ENCODE data around the gene SLC8A3. TPM values are rescaled to one million over a fixed set of nuclear protein-coding genes. Genes with fewer than 3 reads are reported as not detected.

SLC8A3 gene
- polyA plus RNA-seq, 3 donors = 0.01 TPM; not detected in 2

GRCh38 chr14:70148911-70149595 lies 39.7 kb downstream of the SLC8A3 start:
- Mint-ChIP-seq H3K27me3 (ENCODE audit: low read depth in 3 of 3) (peaks cover 2 to 4% (median 3%) of the 10 kb centered on the region in 3 donors), H3K9me3 (peaks cover 0 to 3% (median 0%) of the 10 kb centered on the region in 7 donors)

GRCh38 chr14:70148351-70148750 lies 40.4 kb downstream of the SLC8A3 start:
- no peaks in the 10 kb centered on the region for H3K36me3 Mint-ChIP-seq
- no peak overlapping the region for H3K4me2 ChIP-seq (replicated peaks; ENCODE audit: extremely low read depth, low read length, poor library complexity, severe bottlenecking)
- no peaks in the 10 kb centered on the region for H3K79me2 ChIP-seq (ENCODE audit: insufficient read depth, low read length)
- H3K27me3 ChIP-seq (ENCODE audit: control insufficient read depth in 2 of 2, insufficient read depth in 2 of 2, low read length in 2 of 2) = no peaks in the 10 kb centered on the region
- H4K20me1 ChIP-seq (ENCODE audit: insufficient read depth, low read length) = no peaks in the 10 kb centered on the region
- no peak overlapping the region for H3K27ac Mint-ChIP-seq
- WGBS (ENCODE audit: insufficient coverage) = no CpG with 5 or more reads among the region's 3 CpGs
- intact Hi-C loops (cut with micrococcal nuclease) = no loop called here
- H3K4me3 Mint-ChIP-seq = no peak overlapping the region
- H3K27me3 Mint-ChIP-seq (ENCODE audit: low read depth in 3 of 3) = peaks cover 3 to 4% (median 3%) of the 10 kb centered on the region in 3 donors
- no peak overlapping the region for H3K9ac ChIP-seq (ENCODE audit: insufficient read depth, low read length, poor library complexity, severe bottlenecking)
- no peak for DNase-seq
- H3K9me3 Mint-ChIP-seq = no peaks in the 10 kb centered on the region
- H3K4me1 ChIP-seq (ENCODE audit: control insufficient read depth in 1 of 2, insufficient read depth in 2 of 2, low read length in 2 of 2) = peaks cover 0 to 3% of the 10 kb centered on the region in 2 donors
- H3K27ac ChIP-seq (ENCODE audit: low read depth in 1 of 2, low read length in 2 of 2) = no peak overlapping the region
- no peak for TF ChIP-seq CTCF (IDR thresholded peaks at IDR 0.05)
- H3K4me1 Mint-ChIP-seq = peaks cover 3% of the 10 kb centered on the region
- no peaks in the 10 kb centered on the region for H3K36me3 ChIP-seq (replicated peaks in 1 of 2; ENCODE audit: control insufficient read depth in 1 of 2, insufficient read depth in 2 of 2, low read length in 2 of 2)
- H3K9me3 ChIP-seq (replicated peaks in 1 of 2; ENCODE audit: control insufficient read depth in 1 of 2, insufficient read depth in 1 of 2, low read length in 2 of 2) = no peaks in the 10 kb centered on the region
- H3K4me3 ChIP-seq (replicated peaks in 1 of 3; ENCODE audit: low read depth in 2 of 3, low read length in 3 of 3) = no peak overlapping the region
- H2AFZ ChIP-seq (ENCODE audit: insufficient read depth, low read depth, low read length, poor library complexity, severe bottlenecking) = no peak overlapping the region

More at GRCh38 chr14:70148911-70149595, 39.7 kb downstream of the SLC8A3 start:
- intact Hi-C loops (cut with micrococcal nuclease) = no loop called here
- Histone ChIP-seq H3K27me3 (ENCODE audit: control insufficient read depth in 2 of 2, insufficient read depth in 2 of 2, low read length in 2 of 2) (no peaks in the 10 kb centered on the region), H2AFZ (ENCODE audit: insufficient read depth, low read depth, low read length, poor library complexity, severe bottlenecking) (no peak overlapping the region), H3K4me3 (replicated peaks in 1 of 3; ENCODE audit: low read depth in 2 of 3, low read length in 3 of 3) (no peak overlapping the region), H3K79me2 (ENCODE audit: insufficient read depth, low read length) (no peaks in the 10 kb centered on the region), H3K4me1 (ENCODE audit: control insufficient read depth in 1 of 2, insufficient read depth in 2 of 2, low read length in 2 of 2) (no peaks in the 10 kb centered on the region), H4K20me1 (ENCODE audit: insufficient read depth, low read length) (no peaks in the 10 kb centered on the region), H3K9ac (ENCODE audit: insufficient read depth, low read length, poor library complexity, severe bottlenecking) (no peak overlapping the region), H3K36me3 (replicated peaks in 1 of 2; ENCODE audit: control insufficient read depth in 1 of 2, insufficient read depth in 2 of 2, low read length in 2 of 2) (no peaks in the 10 kb centered on the region), H3K4me2 (replicated peaks; ENCODE audit: extremely low read depth, low read length, poor library complexity, severe bottlenecking) (no peak overlapping the region), H3K9me3 (replicated peaks in 1 of 2; ENCODE audit: control insufficient read depth in 1 of 2, insufficient read depth in 1 of 2, low read length in 2 of 2) (no peaks in the 10 kb centered on the region), H3K27ac (ENCODE audit: low read depth in 1 of 2, low read length in 2 of 2) (no peak overlapping the region)
- Mint-ChIP-seq H3K4me1 (no peaks in the 10 kb centered on the region), H3K36me3 (no peaks in the 10 kb centered on the region), H3K27ac (no peak overlapping the region), H3K4me3 (no peak overlapping the region)
- 25% methylated on average over 2 of the region's 3 CpGs for WGBS (ENCODE audit: insufficient coverage)
- no peak for DNase-seq
- TF ChIP-seq CTCF (IDR thresholded peaks at IDR 0.05) = no peak

Data from CD14-positive monocyte (primary cell).